Forelimb muscle (tissue), 1 donor: ENCODE data around the gene PRKAA1. TPM values are rescaled to one million over a fixed set of nuclear protein-coding genes. Genes with fewer than 3 reads are reported as not detected.
A peak's percentile ranks its signal among the peaks of the same experiment; 100 is the strongest.

Experiments used
- DNase-seq: peaks from one replicate; pipeline ENCODE4 v3.0.0-alpha.2; 2013; ENCODE audit warnings: low read depth
- polyA plus RNA-seq: library from polyadenylated mRNA; unstranded; fragments of 120-200 nt; gene quantifications from one replicate; pipeline ENCODE4 v1.2.1, GENCODE V29; 2013; ENCODE audit not compliant: insufficient read length

Gene PRKAA1
- 31.9 TPM for polyA plus RNA-seq

- DNase-seq = peak; percentile 49
Observed at GRCh38 chr5:40798012-40798800, at the start of gene PRKAA1. Gene PRKAA1 (minus strand): TSS chr5:40798374. CDS start chr5:40798189, 185 bp downstream.

GRCh38 chr5:40847525-40847924, 49.4 kb upstream of the PRKAA1 start:
- no peak for DNase-seq

GRCh38 chr5:40846371-40846770, 48.2 kb upstream of the PRKAA1 start:
- DNase-seq = no peak

DNA sequence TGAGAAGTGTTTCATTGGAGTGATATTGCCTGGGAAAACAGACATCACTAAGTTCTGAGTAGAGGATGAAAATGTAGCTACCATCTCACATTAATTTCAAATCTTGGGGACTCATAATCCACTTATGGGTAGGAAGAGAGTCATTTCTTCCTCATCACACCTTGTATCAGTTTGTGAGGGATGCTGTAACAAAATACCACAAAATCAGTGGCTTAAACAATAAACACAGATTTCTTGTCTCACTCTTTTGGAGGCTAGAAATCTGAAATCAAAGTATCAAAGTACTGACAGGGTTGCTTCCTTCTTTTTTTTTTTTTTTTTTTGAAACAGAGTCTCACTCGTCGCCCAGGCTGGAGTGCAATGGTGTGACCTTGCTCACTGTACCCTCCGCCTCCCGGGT, 46.4 kb upstream of the PRKAA1 start:
- no peak for DNase-seq

DNA sequence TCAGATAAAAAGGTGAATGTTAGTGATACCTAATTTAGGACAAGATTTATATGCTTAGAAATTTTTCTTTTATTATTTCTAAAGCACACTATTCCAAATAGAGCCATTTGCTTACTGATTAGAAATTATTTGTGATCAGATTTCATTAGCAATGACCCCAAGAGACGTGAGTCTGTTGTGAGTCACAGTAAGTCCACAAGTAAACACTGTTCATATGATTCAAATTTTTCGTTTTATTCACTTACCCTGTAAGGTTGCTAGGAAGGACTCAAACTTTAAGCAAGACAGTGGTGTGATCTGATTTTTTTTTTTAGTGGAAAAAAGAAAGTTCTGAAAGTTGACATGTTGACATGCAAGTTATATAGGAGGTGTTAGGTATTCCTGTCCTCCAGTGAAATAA, 44.2 kb upstream of the PRKAA1 start:
- no peak for DNase-seq

DNA sequence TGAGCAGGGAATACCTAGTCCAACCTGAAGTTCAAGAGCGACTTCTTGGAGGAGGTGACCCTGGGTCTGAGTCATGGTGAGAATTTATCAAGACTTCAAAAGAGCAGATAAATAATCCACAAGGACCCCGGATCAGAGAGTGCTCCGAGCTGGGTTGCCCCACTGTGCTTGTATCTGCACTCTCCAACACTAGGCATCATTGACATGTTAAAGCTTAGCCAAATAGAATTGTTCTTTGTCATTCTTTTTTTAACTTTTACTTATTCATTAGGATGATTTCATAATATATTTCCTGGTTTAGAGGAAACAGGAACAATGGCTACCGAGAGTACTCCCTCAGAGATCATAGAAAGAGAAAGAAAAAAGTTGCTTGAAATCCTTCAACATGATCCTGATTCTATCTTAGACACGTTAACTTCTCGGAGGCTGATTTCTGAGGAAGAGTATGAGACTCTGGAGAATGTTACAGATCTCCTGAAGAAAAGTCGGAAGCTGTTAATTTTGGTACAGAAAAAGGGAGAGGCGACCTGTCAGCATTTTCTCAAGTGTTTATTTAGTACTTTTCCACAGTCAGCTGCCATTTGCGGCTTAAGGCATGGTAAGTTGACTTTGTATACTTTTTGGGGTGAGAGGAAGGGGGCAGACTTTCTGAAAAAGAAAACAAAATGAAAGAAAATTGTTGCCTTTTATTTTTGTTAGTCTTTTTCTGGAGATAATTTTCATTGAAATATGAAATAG, 43.1 kb upstream of the PRKAA1 start, which contains the start of gene CARD6:
Gene CARD6, plus strand, starts transcription at position 300 of the 738 bp plus-strand sequence. Its CDS starts 16 bp downstream, at position 316.
- DNase-seq = no peak

- DNase-seq = no peak
Observed at GRCh38 chr5:40838086-40838485, 39.9 kb upstream of the PRKAA1 start.

DNA sequence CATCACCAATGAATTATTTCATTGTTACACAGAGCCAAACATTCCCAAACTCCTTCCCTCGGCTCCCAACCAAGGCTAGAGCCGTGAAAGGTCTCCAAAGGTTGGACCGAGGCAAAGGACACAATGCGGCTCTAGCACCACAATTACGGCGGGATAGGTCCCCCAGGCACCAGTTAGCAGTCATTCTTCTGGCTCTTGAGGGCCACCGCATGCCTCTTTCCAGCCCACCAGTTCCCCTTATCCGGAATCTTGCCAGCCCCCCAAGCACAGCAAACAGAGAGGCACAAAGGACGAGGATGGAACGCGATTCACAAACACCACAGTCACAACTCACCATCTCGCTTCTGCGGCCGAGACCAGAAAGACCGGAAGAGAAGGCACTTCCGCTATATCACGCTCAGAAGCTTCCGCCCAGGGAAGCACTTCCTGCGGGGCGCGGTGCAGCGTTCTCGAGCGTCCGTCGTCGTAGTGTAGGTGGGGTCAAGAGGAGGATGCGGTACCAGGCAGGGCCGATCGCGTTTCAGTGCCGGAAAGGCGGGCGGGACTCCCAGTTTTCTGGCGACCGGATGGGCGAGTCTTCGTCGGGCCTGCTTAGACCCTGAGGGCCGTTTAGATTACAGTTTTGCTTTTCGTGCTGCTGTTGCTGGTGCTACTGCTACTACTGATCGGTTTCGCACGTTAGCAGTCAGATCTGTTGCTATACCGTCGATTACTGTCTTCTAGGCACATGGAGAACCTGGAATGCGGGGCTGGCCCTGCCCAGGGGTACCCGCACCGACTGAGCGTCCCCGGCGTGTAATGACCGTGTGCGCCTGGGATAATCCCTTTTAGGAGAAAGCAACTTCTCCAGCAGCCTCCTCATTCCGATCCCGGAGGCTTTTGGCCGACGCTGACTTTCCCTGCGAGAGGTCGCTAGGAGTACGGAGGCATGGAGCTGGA, 36.9 kb upstream of the PRKAA1 start, which contains the start of gene RPL37:
Gene RPL37, minus strand, starts transcription at position 374 of the 939 bp plus-strand sequence. Its CDS starts 37 bp downstream, at position 337.
- peak; percentile 93 for DNase-seq

DNA sequence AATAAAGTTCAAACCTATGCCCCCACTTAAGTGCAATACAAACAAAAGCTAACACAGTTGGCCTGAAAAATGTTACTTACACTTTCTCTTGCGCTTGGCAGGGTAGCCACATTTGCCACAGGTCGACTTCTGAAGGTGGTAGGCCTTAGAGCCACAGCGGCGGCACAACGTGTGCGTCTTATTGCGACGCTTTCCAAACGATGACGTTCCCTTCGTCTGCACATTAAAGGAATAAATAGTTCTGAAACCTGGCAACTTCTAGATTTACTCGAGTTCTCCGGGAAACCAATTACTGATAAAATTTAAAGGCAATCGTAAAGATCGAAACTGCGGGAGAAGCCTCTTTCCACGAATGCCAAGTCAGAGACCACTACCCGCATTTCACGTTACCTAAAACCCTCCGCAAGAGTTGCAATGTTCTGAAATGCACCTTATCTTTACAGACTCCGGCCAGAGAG, 36.2 kb upstream of the PRKAA1 start:
- no peak for DNase-seq

DNA sequence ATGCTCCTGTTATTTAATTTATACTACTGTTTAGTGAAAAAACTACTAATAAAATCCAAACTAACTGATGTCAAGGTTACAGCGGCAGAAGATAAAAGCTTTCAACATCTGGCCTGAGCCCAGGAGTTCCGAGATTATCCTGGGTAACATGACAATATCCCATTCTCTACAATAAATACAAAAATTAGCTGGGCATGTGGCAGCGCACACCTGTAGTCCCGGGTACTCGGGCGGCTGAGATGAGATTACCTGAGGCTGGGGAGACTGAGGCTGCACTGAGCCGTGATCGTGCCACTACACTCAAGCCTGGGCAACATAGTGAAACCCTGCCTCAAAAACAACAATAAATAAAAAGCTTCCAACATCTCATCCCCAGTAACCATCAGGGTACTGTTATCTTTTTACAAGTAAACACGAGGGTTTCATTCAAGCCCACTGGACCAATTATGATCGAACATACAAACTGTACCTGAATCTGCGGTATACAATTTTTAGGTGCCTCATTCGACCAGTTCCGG, 35.6 kb upstream of the PRKAA1 start:
- DNase-seq = no peak

DNA sequence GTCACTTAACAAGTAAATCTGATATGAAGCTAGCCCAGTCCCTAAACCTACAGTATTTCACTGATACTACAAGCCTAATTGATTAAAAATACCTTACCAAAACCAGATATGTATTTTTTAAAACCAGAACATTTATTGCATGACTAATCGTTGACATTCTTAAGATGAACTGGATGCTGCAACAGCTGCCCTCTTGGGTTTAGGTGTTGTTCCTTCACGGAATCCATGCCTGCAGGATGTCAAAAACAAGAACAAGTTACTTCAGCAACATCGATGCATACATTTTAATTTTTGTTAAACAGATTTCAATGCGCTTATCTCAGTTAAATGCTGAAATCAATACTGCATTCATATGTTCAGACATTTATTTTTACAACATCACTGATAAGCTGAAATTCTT, 34.2 kb upstream of the PRKAA1 start:
- no peak for DNase-seq

DNA sequence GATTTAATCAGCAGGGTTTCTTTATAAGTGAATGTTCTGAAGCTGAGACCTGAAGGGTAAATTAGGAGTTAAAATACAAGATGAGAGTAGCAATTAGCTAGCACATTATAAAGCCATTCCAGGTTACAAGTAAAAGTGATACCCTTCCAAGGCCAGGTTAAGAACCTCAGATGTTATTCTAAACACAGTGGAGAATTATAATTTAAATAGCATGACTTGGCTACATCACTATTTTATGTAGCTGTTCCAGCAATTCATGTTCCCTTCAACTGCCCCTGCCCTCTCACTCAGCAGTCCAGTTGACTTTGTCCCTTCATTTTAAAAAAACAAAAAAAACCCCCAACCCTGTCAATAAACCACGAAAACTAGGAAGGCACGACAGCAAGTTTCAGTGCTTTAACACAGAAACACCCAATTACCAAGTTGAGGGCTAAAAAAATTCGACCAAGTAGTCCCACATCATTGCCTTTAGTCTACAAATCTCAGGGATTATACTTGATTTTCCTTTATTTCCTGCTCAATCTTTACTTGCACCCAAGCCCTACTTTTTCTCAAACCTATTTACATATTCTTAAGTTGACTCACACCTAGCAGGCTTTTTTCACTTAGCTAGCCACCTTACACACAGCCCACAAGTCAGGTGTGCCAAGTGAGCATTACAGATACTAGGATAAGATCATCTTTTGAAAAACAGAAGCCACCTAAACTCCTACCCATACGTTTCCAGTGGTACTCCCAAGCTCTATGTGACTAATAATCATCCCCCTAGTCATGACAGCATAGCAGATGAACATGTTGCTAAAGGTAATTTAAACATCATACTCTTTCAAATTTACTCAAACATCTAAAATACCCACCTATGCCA, 33.4 kb upstream of the PRKAA1 start:
- DNase-seq = no peak

GRCh38 chr5:40829748-40830533, 31.8 kb upstream of the PRKAA1 start:
- DNase-seq = no peak

DNA sequence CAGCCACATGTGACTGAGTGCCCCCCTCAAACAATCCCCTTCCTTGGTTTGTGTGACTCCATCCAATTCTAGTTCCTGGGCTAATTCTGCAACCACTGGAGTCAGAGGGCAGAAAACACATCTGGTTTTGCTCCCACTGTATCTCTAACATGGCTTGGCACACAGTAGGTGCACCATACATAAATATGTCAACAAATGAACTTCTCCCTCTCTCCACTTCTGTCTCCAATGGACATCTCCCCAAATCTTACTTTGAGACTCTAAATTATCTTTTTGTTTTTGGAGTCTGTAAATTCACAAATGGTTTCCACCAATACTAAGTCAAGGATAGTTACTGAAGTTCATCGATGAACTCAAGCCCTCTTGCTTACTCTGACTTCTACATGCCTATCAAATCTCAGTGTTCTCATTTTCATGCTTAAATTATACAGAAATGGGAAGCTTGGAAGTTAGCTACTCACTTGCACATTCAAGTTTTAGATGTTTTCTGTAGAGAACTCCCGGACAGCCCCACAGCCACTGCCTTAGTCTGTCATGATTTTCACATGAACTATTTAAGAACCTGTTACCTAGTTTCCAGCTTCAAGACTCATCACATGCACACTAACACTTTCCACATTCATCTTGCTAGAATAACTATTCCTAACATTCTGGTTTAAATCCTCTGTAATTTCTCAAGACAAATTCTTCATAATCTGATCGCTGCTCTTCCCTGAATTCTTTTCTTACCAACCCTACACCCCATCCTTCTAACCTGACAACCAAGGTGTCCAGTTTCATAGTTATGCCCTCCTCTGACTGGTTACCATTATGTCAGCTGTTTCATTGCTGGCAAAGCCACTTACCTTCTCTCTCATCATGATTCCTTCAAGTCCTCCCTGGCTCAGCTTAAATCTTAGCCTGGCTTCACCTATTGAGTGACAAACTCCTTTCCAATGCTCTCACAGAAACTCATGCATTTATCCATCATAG, 30.8 kb upstream of the PRKAA1 start:
- DNase-seq = no peak

GRCh38 chr5:40828021-40828631, 30.0 kb upstream of the PRKAA1 start:
- no peak for DNase-seq

DNA sequence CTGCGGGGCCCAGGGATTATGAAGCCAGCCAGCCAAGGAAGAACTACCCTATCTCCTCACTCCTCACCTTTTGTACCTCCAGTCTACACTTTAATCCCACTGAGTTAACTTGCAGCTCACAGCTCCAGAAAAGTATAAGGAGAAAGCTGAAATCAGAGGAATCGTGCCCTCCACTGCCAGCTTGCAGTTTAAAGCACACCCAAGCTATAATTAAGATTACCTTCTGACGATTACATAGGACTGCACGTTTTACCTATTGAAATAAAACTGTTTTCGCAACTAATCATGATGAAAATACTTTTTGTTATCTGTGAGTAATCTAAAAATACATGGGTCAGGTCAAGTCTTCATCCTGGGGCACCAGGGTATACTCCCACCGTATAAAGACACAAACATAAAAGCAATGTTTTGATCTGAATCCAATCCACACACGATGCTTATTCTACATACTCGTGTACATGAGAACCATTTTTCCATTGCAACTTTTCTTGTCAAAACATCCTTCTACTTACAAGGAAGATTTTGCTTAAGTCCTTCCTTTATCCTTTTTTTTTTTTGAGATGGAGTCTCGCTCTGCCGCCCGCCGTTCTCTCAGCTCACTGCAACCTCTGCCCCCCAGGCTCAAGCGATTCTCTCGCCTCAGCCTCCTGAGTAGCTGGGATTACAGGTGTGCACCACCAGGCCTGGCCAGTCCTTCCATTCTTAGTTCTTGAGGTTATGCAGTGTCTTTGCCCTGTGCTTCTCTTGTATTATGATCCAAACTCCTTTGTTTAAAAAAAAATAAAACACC, 29.2 kb upstream of the PRKAA1 start:
- DNase-seq = no peak
